NCI-H526 treated with DMSO at 0.1 percent for 48 hours (cell line): ENCODE results near the gene GPX5.
"Not testable (repeated sequence)": the region's sequence is repeated elsewhere in the genome, so short reads cannot be mapped to it uniquely, and the experiment has no call there.

Source experiments
- DNase-seq: peaks from one replicate; lab custom pipeline; 2025; lab: John Stamatoyannopoulos, UW

GPX5 gene

GRCh38 chr6:28512387-28512786 is 13.3 kb upstream of the GPX5 start:
- not testable (repeated sequence) for DNase-seq

DNA sequence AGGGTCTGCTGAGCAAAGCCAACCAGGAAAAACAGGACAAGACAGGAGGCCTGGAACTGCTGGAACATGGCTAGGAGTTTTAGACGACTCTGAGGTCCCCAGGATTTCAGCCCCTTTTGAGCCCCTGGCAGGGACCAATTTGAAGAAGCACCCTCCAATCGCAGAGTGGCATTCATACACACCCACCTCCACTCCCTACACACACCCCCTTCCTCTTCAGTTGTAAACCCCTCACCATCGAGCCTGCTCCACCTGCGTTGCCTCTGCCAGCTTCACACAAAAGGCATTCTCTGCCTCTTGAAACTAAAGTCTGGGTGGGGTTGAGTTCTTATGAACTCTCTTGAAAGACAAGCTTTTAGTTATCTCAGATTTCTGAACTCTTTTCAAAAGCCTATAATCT is 10.0 kb upstream of the GPX5 start, which contains the start of gene GPX6:
Gene GPX6, minus strand, starts transcription at position 118 of the 400 bp plus-strand sequence. Its CDS starts 50 bp downstream, at position 68.
- no peak for DNase-seq

DNA sequence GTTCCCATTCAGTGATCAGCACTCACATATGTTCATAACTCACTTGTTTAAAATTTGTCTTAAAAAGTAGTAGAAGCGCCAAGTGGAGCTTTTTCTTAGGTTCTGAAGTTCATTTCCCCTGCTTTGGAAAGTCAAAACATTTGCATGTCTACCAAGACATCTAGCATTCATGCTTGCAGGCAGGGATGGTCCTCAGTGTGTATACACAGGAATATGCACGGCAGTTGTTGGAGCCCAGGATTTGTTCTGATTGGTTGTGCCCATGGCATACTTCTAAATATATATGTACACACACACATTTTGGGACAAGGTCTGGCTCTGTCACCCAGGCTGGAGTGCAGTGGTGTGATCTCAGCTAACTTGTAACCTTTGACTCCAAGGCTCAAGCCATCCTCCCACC is 7.7 kb upstream of the GPX5 start:
- no peak for DNase-seq

GRCh38 chr6:28522594-28523240 is 3.0 kb upstream of the GPX5 start:
- DNase-seq, result no peak

GRCh38 chr6:28523241-28523622 is 2.4 kb upstream of the GPX5 start:
- DNase-seq, result no peak

DNA sequence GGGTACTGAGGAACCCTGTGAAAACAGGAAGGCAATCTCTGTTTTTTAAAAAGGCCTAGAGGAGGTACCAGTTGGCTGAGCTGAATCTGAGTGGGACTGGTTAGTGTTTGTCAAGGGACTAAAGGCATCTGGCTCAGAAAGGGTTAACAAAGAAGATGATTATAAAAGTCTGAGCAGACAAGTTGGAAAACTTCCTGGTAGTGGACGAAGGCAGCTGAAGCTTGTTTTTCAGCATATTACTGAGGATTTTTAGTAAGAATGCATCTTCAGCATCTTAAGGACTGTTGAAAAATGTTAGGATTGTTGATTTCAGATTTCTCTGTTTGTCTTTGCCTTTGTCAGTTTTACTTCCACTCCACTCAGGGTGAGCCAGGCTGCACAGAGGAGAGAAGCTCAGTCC is 5.1 kb downstream of the GPX5 start:
- DNase-seq, result no peak

- DNase-seq, result peak; percentile 3
Measured at GRCh38 chr6:28531479-28532128, 5.9 kb downstream of the GPX5 start.

- no peak for DNase-seq
Measured at GRCh38 chr6:28534306-28534705, 8.6 kb downstream of the GPX5 start.

- DNase-seq, result no peak
Measured at GRCh38 chr6:28534875-28535274, 9.2 kb downstream of the GPX5 start.

- DNase-seq, result no peak
Measured at GRCh38 chr6:28537065-28537464, 11.4 kb downstream of the GPX5 start.

DNA sequence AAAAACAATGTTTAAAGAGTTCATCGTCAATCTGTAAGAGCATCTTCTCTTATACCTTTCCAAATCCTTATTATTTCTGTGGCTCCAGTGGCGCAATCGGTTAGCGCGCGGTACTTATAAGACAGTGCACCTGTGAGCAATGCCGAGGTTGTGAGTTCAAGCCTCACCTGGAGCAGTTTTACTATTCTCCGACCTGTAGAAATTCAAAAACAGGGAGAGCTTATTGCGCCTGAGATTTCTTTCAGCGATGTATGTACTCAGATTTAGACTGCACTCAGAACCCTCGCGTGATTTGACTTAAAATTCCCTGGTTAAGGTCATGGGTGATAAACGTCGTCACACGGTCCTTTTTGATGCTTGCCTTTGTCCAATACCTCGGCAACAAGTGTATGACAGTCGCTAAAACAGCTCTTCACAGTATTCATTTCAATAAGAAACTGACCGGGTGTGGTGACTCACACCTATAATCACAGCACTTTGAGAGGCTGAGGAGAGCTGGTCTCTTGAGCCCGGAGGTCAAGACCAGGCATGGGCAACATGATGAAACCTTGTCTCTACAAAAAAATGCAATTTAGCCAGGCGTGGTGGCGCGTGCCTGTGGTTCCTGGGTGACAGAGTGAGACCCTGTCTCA is 11.9 kb downstream of the GPX5 start:
- DNase-seq, result no peak

DNA sequence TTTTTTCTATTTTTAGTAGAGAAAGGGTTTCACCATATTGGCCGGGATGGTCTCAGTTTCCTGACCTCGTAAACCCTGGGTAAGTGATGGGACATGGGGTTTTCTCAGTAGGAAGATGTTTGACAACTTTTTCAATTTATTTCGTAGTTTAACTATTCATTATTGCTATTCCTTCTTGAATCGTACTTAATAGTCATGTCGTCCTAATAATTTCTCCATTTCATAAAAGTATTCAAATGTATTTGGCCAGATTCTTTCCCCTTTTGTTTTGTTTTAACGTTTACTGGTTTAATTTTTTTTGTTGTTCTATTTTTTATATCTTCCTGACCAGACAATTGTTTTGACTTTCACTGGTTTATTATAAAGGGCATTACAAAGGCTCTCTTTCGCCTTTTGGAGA is 16.3 kb downstream of the GPX5 start:
- DNase-seq, result no peak

DNA sequence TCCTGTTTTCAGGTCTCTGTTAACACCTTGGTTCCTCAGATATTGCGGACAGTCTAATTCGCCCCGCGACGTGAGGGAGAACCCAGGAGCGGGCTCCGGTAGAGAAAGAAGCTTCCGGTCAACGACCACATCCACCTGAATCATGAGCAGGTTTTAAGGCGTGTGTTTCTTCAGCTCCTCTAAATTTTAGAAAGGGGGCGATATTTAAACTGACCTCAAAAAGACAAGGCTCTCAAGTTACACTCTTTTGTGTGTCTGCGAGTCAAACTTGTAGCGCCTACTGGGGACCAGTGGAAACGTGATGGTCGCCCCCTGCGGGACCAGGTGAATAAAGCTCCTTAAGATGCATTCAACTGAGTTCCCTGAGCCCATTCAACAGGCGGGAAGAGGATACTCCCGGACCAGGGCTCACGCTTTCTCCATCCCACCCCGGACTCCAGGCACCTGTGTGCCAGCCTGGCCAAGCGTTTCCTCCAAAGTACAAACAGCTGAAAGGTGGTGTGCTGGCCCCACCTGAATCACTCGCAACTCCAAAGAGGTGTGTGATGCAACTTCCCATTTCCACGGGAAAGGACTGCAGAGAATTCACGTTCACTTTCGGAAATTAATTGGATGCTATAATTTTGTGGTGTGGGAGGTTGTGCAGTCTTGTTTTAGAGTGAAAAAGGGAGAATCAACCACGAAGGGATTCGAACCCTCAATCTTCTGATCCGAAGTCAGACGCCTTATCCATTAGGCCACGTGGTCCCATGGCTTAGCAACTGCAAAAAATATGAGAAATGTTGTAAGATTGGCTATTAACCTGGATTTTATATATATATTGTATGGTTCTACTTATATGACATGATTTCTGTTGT is 17.0 kb downstream of the GPX5 start:
- DNase-seq, result peak; percentile 81

DNA sequence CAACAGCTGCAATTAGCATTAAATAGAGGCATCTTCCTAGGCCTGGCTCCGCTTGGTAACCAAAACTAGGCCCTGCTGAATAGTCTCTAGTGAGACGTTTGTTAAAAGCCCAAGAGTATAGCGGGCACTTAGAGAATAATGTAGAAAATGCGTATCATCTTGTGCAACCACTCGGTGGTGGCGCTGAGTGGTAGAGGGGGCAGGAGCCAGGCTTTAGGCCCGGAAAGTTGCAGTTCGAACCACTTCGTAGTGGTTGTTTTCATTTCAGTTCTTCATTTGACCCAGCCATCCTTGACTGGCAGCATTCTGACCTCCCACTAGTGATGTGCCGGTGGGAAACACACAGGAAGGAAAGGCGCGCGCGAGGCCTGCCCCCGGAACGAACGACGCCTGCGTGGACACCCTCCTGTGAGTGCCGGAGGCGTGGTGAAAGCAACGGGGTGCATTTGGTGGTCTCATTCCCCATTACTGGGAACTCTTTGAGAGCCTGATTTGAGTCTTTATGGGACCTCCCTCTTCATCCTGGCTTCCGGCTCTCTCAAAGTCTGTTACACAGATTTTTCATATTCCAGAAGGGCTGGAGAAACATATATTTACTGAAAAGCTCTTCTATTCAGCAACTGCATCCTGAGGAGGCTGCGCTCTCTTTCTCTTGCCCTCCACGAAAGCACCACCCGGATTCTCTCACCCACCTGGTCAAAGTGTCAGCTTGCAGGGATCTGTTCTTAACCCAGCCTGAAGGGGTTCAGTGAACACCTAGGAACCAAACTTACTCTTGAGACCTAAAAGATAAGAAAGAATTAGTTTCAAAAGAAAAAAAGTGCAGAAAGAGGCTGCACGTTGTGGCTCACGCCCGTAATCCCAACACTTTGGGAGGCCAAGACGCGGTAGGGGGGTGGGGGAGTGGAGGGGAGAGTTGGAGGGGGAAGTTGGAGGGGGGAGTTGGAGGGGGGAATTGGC is 18.2 kb downstream of the GPX5 start:
- DNase-seq, result no peak

DNA sequence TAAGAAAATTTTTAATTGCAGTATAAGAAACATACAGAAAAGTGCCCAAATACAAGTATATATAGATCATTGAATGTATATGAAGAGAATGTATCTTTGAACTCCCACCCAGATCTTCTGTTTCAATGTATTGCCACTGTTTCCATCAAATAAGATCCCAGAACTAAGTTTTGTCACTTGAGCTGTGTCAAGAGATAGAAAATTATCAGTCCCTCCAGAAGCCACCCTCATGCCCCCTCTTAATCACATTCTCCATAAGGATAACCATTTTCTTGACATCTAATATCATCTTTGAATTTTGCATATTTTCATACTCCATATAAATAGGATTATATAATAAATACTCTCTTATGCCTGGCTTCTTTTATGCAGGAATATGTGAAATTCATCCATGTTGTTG is 20.3 kb downstream of the GPX5 start:
- DNase-seq, result no peak

- DNase-seq, result not testable (repeated sequence)
Measured at GRCh38 chr6:28547003-28547402, 21.3 kb downstream of the GPX5 start.

- no peak for DNase-seq
Measured at GRCh38 chr6:28551891-28552666, 26.4 kb downstream of the GPX5 start.

- no peak for DNase-seq
Measured at GRCh38 chr6:28553384-28553985, 27.8 kb downstream of the GPX5 start.

DNA sequence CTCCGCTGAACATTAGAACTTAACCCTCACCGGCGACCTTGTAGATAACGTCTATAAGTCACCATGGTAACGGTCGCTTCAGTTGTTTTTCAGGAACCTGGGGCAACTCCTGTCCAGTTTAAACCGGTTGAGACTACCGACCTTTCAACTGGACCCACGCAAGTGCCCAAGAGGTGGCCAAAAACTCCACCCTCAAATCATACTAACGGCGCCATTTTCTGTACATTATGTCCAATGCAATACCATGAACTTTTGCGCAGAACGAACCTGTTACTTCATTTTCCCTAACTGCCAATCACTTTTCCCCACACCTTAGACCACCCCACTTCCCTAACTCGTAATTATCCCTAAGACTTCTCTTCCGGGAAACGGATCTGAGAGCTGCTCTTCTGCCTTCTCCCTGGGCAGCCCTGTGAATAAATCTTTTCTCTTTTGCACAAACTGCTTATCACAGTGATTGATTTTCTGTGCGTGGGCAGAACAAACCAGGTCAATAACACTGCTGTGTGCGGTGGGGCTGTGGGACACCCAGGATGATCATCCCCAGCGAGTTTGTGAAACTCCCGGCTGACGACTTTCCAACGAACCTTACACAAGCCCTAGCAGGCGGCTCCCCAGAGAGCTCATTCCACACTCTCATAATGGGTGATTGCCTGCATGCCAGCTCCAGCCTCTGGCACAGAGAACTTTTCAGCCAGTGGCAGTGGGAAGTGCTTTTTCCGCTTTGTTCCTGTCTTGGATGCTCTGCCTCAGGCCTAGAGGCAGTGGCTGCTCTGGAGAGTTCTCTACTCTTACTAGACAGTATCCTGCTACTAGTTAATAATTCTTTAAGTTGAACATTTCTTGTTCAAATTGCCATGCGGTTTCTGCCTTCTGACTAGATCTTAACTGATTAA is 28.6 kb downstream of the GPX5 start:
- DNase-seq, result no peak
